Measurements from ENCODE around the gene WNT7B.

WNT7B gene

DNA sequence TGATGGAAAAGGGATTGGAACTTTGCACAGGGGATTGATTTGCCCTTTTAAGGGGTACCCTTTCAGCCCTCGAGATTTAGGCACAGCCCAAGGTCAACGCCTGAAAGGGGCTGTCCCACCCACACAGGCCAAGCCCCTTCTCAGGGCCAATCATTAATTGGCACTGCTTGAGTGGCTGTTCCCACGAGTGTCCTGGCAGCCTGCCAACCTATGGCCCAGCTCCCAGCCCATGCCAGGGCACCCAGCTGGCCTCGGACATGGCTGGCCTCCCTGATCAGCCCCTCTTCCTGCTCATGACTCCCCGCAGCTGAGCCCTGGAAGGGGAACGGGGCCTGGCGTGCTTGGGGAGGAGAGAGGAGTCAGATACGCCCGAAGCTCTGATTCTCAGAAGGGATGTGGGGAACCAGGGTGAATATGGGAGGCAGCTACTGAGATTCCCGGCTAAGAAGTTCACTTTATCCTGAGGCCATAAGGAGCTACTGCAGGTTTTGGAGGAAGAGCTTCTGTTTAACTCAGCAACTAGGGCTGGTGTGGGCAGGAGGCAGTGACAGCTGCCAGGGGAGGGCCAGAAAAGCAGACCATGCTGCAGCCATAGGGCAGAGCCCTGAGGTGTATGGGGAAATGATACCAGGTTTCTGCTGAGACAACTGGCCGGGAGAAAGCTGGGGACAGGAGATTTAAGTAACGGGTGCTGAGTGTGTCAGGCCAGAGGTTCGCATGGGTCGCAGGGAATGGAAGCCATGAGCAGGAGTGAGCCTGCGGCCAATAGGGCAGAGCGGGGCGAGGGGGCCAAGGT lies 30.0 kb downstream of the WNT7B start:
- in situ Hi-C loops (cut with MboI; ENCODE audit: low pct_unique_long_range_greater_than_20kb, low sequenced_read_pairs): no loop called here
- no peak for DNase-seq

DNA sequence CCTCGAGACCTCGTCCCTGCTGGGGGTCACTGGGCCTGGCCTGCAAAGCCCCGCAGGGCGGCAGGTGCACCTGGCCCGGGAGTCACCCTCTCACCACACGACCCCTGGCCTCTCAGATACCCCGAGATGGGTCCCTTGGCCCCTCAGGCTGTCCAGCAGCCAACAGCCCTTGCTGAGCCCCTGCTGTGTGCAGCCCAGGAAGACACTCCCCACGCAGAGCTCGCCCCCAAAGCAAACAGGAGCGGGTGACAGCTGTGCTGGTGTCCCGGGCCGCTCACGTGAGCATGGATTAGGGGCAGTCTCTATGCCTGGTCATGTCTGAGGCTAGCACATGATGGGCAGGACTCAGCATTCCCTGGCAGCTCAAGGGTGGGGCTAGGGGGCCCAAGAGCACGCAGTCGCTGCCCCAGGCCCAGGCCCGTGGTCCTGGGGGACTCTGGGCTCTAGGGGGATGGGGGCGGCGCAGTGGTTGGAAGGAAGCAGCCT lies 31.3 kb downstream of the WNT7B start:
- in situ Hi-C loops (cut with MboI; ENCODE audit: low pct_unique_long_range_greater_than_20kb, low sequenced_read_pairs): no loop called here
- no peak for DNase-seq

DNA sequence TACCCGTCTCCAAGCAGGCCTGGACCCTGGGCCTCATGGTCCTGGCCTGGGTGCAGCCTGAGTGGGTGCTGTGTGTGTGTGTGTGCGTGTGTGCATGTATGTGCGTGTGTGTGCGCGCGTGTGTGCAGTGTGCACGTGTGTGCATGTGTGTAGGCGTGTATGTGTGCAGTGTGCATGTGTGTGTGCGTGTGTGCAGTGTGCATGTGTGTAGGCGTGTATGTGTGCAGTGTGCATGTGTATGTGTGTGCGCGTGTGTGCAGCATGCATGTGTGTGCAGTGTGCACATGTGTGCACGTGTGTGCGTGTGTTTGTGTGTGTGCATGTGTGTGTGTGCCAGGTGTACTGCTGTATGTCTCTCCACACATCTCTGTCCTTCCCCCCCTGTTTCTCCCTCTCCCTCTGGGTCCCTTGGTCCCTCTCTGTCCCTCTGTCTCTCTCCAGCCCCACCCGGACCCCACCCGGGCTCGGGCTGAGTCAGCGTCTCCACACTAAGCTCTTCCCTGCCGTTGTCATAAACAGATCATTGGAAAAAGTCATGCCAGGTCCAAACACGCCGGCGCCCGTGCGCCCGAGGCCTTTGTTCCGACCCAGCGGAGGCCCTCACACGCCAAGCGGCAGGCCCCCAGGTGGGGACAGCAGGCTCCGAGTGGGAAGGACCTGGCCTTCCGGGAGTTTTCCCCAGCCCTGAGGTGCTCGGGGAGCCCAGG lies 34.0 kb downstream of the WNT7B start:
- in situ Hi-C loops (cut with MboI; ENCODE audit: low pct_unique_long_range_greater_than_20kb, low sequenced_read_pairs): no loop called here

DNA sequence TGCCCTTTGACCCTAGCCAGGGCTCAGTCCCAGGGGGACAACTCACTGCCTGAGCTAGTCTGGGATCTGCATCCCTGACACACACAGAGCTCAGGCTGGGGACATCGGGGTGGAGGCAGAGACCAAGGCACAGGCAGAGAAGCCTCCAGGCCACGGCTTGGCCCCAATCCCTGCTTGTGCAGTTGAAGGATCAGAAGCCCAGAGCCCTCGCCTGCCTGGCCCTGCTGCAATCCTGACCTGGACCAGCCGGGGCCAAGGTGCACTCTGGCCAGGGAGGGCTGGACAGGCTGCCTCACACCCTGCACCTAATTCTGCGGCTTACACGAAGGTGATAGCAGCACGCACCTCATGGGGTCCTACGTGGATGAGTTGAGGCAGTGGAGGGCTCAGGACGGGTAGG lies 34.6 kb downstream of the WNT7B start:
- in situ Hi-C loops (cut with MboI; ENCODE audit: low pct_unique_long_range_greater_than_20kb, low sequenced_read_pairs): no loop called here
- DNase-seq: no peak

More for the DNA sequence above, 34.0 kb downstream of the WNT7B start:
- no peak for DNase-seq

DNA sequence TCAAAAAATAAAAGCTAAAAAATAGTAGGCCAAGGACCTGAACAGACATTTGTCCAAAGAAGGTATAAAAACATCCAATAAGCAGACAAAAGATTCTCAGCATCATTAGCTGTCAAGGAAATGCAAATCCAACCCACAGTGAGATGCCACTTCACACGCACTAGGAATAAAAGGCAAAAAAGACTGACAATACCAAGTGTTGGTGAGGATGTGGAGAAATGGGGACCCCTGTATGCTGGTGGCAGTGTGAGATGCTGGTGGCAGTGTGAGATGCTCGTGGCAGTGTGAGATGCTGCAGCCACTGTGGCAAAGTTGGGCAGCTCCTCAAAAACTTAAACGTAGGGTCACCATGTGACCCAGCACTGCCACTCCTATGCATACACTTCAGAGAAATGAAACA lies 38.0 kb downstream of the WNT7B start:
- in situ Hi-C loops (cut with MboI; ENCODE audit: low pct_unique_long_range_greater_than_20kb, low sequenced_read_pairs): no loop called here
- no peak for DNase-seq

DNA sequence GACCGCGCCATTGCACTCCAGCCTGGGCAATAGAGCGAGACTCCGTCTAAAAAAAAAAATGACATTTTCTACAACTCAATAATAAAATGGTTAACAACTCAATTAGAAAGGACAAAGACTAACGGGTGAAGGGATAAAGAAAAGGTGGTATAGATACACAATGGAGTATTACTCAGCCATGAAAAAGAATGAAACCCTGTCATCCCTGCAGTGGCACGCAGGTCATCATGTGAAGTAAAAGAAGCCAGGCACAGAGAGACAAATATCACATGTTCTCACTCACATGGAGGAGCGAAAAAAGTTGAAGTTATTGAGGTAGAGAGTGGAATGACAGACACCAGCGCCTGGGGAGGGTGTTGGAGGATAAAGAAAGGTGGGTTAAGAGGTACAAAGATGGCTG lies 39.0 kb downstream of the WNT7B start:
- in situ Hi-C loops (cut with MboI; ENCODE audit: low pct_unique_long_range_greater_than_20kb, low sequenced_read_pairs): no loop called here

DNA sequence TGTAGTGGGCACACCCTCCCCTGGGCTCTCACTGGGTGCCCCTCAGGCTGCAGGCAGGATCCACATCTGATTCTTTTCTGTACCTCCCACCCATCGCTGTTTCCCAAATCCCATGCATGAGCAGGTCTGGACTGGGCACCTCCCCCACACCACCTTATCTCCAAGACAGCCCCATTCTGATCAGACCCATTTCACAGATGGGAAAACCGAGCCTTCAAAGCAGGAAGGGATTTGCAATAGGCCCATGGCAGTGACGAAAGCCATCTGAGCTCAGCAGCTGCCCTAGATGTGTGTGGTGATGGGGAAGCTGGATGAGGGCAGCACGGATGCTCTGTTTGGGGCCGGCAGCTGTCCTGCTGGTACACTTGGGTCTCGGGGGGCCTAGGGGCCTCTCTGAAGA lies 41.4 kb downstream of the WNT7B start:
- DNase-seq: no peak
- in situ Hi-C loops (cut with MboI; ENCODE audit: low pct_unique_long_range_greater_than_20kb, low sequenced_read_pairs): no loop called here

More for the DNA sequence above, 39.0 kb downstream of the WNT7B start:
- DNase-seq: no peak

DNA sequence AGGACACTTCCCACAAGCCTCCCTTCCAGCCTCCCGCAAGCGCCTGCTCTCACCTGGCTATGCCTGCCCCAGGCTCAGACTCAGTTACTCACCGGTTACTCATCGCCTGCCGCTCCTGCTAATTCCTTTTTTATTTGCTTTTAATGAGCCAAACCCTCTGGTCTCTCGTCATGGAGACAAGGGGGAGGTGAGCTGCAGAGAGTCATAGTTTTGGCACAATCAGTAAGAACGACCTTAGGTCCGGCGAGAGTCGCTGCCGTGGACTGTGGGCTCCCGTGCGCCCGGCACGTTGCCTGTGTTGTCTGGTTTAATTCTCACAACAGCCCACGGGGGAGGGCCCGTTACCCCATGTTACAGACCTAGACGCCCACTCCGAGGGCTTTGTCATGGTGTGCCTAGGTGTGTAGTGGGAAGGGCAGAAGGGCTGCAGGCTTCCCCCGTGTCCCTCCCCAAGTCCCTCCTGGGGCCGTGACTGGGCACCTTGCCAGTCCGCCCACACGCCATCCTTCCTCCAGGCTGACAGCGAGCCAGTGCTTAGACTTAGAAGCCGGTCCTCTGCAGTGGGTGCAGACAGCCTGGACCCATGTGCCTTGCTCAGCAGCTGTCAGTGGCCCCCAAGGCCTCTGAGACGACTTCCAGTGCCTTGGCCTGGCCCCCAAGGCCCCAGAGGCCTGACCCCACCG lies 42.2 kb downstream of the WNT7B start:
- peak; percentile 2 for DNase-seq
- in situ Hi-C loops (cut with MboI; ENCODE audit: low pct_unique_long_range_greater_than_20kb, low sequenced_read_pairs): no loop called here

DNA sequence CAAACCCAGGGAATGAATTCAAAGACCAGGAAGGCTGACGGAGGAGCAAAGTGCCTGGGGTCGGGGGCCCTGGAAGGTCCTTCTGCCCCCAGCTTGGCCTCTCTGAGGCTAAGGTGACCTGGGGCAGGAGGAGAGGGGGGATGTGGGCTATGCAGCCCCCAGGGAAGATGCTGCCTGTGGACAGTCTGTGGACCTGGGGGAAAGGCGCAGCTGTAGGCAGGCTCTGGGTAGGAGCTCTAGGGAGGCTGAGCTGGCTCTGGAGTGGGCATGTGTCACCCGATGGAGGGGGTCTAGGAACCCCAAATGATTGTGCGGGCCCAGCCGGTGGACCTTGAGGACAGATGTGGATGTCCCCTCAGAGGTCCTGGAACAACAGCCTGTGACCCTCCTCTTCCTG lies 42.8 kb downstream of the WNT7B start:
- in situ Hi-C loops (cut with MboI; ENCODE audit: low pct_unique_long_range_greater_than_20kb, low sequenced_read_pairs): no loop called here
- no peak for DNase-seq

DNA sequence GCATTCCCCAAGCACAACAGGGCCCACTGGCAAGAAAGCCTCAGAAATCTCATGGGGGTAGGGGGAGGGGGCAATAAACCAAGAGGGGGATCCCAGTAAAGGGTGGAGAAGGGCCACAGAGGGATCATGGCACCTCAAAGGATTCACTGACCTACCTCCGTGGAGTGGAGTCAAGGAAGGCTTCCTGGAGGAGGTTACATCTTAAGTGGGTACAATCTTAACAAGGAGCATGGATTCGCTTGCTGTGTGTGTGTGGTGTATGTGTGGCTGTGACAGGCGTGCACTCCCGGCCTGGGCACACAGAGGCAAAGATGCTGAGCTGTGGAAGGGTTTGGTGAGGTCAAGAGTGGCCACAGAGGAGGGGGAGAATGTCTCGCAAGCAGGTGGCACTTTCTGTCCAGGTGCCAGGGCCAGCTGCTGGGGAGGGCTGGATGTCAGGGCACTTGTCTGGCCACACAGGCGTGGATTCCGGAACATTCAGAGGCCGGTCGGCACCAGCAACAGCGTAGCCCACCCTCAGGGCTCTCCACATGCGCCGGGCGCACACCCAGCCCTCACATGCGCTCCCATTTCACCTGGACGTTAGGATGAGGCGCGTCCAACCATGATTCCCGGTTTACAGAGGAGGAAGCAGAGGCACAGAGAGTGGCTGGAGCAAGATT lies 43.3 kb downstream of the WNT7B start:
- DNase-seq: no peak
- in situ Hi-C loops (cut with MboI; ENCODE audit: low pct_unique_long_range_greater_than_20kb, low sequenced_read_pairs): no loop called here

DNA sequence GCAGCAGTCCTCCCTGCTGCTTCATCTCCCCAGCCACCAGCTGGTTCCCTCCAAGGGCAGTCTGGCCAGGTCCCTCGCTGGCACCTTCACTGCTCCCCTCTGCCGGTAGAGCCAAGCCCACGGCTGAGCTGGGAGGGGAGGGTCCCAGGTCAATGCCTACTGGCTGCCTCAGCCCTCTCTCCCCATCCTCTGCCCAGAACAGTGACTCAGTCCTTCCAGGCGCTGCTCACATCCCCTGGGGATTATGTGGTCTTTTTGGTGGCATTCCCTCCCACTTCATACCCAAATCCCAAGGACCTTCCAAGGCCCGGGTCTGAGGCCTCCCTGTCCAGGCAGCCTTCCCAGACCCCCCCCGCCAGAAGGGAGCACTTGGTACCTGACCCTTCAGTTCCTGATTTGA lies 44.9 kb downstream of the WNT7B start:
- DNase-seq: no peak
- in situ Hi-C loops (cut with MboI; ENCODE audit: low pct_unique_long_range_greater_than_20kb, low sequenced_read_pairs): no loop called here

DNA sequence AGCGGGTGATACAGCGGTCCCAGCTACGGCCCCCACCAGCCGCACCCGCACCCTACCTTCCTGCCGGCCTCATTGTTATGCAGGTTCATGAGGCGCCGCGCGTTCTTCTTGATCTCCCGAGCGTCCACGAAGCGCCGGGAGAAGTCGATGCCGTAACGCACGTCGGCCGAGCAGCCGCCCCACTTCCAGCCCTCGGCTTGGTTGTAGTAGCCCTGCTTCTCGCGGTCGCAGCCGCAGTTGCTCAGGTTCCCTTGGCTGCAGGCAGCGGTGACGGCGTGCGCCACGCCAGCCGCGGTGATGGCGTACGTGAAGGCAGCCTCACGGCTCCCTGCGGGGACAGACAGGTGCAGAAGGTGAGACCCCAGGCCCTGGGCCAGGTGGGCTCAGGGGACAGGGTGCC lies 45.9 kb downstream of the WNT7B start:
- no peak for DNase-seq

DNA sequence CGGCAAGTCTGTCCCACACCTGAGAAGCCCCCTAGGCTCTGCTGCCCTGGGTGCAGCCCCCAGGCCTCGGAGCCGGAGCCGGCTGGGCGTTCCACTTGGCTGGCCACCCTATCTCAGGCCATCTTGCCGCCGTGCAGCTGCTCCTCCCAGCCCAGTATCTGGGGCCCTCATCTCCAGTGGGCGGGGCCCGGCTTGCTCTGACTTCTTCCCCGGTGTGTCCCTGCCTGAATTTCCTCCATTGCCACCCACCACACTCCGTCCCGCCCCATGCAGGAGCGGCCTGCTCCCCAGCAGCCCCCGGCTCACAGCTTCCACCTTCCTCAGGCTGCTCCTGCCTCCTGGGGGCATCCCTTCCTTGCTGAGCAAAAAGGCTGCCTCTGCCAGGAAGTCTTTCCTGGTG lies 46.6 kb downstream of the WNT7B start:
- in situ Hi-C loops (cut with MboI; ENCODE audit: low pct_unique_long_range_greater_than_20kb, low sequenced_read_pairs): no loop called here
- no peak for DNase-seq

More for the DNA sequence above, 45.9 kb downstream of the WNT7B start:
- in situ Hi-C loops (cut with MboI; ENCODE audit: low pct_unique_long_range_greater_than_20kb, low sequenced_read_pairs): no loop called here

DNA sequence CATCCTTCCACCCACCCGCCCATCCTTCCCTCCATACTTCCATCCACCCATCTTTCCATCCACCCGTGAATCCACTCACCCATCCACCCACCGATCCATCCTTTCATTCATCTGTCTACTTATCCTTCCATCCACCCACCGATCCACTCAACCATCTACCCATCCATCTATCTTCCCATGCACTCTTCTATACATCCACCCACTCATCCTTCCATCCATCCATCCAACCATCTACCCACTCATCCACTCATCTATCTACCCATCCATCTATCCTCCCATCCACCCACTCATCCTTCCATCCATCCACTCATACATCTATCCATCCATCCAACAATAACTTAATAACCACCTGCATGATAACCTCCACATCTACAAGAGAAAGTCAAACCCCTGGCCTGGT lies 47.3 kb downstream of the WNT7B start:
- no peak for DNase-seq
- in situ Hi-C loops (cut with MboI; ENCODE audit: low pct_unique_long_range_greater_than_20kb, low sequenced_read_pairs): no loop called here

DNA sequence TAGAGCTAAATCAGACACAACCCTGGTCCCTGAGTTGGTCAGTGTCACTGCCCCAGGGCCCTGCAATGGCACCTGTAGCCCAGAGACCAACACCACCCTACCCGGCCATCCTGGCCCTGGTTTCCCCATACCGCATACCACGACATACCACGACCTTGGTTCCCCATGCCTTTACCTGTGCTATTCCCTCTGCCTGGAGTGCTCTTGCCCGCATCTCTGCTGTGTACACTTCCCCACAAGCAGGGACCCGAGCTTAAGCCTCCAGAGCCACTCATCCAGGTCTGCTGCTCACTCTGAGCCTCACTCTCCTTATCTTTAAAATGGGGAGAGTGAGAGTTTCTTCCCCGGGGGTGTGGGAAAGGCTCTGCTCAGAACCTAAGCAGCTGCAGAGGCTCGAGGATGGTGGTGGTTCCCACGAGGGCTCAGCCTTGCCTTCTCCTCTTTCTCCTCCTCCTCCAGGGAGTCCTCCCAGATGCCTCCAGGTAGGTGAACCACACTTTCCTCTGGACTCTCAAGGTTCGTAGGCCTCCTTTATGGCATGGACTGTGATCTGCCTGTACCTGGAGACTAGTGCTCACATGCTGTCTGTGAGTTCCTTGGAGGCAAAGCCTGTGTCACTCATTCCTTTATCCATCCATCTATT lies 48.1 kb downstream of the WNT7B start:
- in situ Hi-C loops (cut with MboI; ENCODE audit: low pct_unique_long_range_greater_than_20kb, low sequenced_read_pairs): no loop called here
- DNase-seq: no peak

DNA sequence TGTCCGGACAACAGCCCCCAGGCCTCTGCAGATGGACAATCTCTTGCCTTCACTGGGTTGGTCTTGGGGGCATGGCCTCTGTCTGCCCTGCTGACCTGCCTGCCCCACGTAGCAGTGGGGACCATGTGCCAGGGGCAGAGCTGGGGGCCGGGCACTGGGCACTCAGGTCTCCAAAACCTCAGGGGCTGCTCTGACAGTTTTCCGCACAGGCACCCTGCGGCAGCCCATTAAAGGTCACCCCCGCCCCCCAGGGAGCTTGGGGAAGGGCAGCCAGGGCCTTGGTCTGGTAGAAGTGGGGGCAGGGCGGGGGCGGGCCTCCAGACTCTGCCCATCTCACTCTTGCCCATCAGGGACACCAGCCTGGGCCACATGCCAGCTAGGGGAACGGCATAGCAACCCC lies 49.9 kb downstream of the WNT7B start:
- DNase-seq: no peak
- in situ Hi-C loops (cut with MboI; ENCODE audit: low pct_unique_long_range_greater_than_20kb, low sequenced_read_pairs): no loop called here

DNA sequence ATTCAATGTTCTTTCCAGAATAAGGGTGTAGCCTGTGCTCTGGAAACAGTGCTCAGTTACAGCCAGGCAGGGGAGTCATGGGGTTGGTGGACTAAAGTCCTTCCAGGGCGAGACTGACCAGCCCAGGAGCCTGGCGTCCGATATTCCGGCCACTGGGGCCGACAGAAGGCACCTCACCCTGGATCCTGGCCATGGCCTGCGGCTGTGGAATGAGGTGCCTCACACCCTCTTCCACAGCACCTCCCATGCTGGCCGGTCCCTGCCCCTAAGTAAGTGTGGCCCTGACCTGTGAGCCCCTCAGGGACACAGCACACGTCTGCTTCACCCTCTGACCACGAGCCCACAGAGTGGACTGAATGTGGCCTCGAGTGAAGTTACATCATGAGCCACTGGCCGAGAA lies 50.5 kb downstream of the WNT7B start:
- no peak for DNase-seq
- in situ Hi-C loops (cut with MboI; ENCODE audit: low pct_unique_long_range_greater_than_20kb, low sequenced_read_pairs): no loop called here

DNA sequence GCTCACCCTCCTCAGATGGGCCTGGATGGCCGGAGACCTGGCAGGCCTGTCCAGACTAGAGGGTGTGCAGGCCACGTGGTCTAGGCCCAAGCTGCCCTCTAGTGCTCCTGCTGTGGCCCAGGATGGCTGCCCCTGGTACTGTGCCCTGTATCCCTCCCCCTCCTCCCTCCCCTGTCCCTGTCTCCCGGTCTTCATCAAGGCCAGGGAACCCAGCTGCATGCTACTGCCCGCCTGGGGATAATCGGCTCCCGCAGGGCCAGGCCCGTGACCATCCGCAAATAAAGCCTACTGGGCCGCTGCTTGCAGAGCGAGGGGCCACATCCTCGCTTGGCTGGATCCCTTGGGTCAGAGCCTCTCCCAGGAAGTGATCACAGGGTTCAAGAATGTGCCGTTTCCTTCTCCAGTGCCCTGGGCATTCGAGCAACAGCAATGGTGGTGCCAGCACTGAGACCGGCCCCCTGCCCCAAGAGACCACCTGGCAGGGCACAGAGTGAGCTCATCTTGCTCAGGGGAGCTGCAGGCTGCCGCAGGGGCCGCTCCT lies 51.1 kb downstream of the WNT7B start:
- no peak for DNase-seq
- in situ Hi-C loops (cut with MboI; ENCODE audit: low pct_unique_long_range_greater_than_20kb, low sequenced_read_pairs): no loop called here

DNA sequence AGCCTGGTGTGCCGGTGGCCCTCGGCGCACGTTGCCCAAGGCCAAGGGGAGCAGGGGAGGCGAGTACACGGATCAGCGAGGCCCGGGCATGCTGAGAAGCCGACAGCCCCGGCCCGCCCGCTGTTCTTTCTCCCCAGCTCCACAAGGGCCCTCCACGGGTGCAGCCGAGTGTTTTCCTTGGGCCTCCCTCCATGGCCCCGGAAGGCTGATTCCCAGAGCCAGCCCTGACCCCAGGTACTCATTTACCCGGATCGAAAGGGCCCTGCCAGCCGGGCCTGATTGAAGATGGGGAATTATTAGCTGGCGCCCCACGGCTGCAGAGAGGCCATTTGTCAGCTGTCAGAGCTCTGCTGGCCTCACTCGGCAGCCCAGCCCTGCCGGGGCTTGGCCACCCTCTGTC lies 53.1 kb downstream of the WNT7B start:
- DNase-seq: no peak
- in situ Hi-C loops (cut with MboI; ENCODE audit: low pct_unique_long_range_greater_than_20kb, low sequenced_read_pairs): no loop called here
